Ovary (tissue), 3 donors: ENCODE results near the gene CTAGE1.

ENCODE experiments used
- EP300 ChIP-seq: sonication (generic); formaldehyde crosslinking; IDR thresholded peaks from one replicate; pipeline ENCODE4 v1.6.1; 2017; ENCODE audit warnings: antibody characterized with exemption
- POLR2A ChIP-seq: fragments of 450-650 bp; IDR thresholded peaks from one replicate; pipeline ENCODE4 v1.6.1; 2017; ENCODE audit warnings: antibody characterized with exemption, mild to moderate bottlenecking, moderate library complexity
- TF ChIP-seq, protein P1 (sequence below), 3 donors: fragments of 450-650 bp in 2 of 3; fragments of 200-600 bp in 1 of 3; IDR thresholded peaks; one replicate each; pipeline versions ENCODE4 v1.5.1 to v1.8.0; 2016 to 2022; ENCODE audit warnings: antibody characterized with exemption in 3 of 3, mild to moderate bottlenecking in 1 of 3
- donor health status: DM: no; HTN: no; CAD: no.

DNA sequence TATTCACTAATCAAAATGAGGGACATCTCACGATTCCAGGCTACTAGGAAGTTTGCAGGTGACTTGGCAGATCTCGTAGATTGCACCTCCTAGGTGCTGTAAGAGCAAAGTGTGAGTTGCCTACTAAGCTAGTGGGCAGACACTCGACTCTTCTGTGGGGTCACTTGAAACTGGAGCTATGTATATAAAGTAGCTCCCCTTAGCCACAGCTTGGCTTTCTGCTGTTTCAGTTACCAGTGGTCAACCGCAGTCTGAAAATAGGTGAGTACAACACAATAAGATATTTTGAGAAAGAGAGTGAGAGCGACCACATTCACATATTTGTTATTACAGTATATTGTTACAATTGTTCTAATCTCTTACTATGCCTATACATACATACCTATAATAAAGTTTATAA is 23.3 kb downstream of the CTAGE1 start:
- TF ChIP-seq POLR2A (no peak), EP300 (no peak)
- TF ChIP-seq, protein P1, sequence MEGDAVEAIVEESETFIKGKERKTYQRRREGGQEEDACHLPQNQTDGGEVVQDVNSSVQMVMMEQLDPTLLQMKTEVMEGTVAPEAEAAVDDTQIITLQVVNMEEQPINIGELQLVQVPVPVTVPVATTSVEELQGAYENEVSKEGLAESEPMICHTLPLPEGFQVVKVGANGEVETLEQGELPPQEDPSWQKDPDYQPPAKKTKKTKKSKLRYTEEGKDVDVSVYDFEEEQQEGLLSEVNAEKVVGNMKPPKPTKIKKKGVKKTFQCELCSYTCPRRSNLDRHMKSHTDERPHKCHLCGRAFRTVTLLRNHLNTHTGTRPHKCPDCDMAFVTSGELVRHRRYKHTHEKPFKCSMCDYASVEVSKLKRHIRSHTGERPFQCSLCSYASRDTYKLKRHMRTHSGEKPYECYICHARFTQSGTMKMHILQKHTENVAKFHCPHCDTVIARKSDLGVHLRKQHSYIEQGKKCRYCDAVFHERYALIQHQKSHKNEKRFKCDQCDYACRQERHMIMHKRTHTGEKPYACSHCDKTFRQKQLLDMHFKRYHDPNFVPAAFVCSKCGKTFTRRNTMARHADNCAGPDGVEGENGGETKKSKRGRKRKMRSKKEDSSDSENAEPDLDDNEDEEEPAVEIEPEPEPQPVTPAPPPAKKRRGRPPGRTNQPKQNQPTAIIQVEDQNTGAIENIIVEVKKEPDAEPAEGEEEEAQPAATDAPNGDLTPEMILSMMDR (IDR thresholded peaks at IDR 0.05): no peak
